Limb (tissue), 2 donors: ENCODE results near the gene ZNF639.
"Not testable (repeated sequence)": the region's sequence is repeated elsewhere in the genome, so short reads cannot be mapped to it uniquely, and the experiment has no call there.

Experiments used
- DNase-seq, 2 donors: peaks; one replicate each; pipeline ENCODE4 v3.0.0-alpha.2; 2016; ENCODE audit errors: extremely low spot score in 2 of 2

ZNF639 gene

GRCh38 chr3:179322286-179323196, at the start of gene ZNF639:
Gene ZNF639, plus strand, starts transcription at chr3:179323031. Its CDS starts 5,263 bp downstream, at chr3:179328294.
- DNase-seq = peak; percentile 88 to 93

DNA sequence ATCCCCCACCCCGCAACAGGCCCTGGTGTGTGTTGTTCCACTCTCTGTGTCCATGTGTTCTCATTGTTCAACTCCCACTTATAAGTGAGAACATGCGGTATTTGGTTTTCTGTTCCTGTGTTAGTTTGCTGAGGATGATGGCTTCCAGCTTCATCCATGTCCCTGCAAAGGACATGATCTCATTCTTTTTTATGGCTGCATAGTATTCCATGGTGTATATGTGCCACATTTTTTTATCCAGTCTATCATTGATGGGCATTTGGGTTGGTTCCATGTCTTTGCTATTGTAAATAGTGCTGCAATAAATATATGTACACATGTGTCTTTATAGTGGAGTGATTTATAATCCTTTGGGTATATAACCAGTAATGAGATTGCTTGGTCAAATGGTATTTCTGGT, 48.4 kb upstream of the ZNF639 start:
- not testable (repeated sequence) for DNase-seq

DNA sequence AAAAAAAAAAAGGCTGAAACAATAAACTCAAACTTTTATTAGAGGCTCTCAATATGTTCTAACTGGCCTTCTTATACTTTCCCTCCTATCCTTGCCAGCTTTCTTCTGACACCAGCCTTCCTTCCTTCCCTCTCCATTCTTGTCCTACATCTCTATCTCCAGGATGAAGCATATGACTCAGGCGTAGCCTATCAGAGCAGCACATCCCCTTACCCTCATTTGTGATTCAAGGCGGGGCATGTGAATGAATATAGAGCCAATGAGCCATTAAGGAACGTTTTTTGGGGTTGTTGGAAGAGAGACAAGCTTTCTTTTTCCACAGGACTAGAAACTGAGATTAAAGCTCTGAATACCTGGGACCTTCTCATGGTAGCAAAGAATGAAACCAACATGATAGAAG, 46.8 kb upstream of the ZNF639 start:
- DNase-seq = no peak

DNA sequence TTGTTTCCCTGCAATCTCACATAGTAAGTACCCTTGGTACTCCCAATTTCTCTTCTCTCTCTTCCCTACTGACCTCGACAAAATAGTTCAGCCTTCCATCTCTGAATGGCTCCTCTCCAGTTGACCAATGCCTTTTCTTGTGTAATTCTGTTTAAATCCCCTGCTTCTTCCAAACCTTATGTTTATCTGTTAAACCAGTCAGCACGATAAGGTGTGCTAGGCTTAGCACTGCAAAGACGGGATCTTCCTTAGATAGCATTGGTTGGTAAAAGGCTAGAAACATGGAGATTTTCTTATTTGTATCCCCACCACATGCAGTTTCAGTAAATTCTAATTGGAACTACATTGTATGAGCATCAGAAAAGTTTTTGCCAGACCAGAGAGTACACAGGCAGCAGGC, 46.1 kb upstream of the ZNF639 start:
- DNase-seq = no peak

DNA sequence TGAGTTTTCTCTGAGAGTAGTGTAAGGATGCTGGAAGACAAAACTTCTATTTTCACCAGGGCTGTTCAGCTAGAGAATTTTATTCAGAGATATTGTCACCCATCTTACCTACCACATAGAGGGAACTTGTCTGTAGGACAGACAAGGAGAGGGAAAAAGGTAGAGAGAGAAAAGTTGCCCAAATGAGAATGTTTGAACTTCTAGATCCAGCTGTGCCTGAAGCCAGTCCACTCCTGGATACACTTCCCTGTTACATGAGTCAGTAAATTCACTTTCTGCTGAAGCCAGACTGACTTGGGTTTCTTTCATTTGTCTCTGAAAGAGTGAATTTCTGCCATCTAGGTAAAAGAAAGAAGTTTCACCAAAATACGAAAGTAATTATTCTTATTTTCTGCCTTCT, 44.7 kb upstream of the ZNF639 start:
- no peak for DNase-seq

GRCh38 chr3:179278932-179279693, 43.7 kb upstream of the ZNF639 start:
- DNase-seq = no peak

GRCh38 chr3:179279837-179280236, 43.0 kb upstream of the ZNF639 start:
- DNase-seq = no peak

DNA sequence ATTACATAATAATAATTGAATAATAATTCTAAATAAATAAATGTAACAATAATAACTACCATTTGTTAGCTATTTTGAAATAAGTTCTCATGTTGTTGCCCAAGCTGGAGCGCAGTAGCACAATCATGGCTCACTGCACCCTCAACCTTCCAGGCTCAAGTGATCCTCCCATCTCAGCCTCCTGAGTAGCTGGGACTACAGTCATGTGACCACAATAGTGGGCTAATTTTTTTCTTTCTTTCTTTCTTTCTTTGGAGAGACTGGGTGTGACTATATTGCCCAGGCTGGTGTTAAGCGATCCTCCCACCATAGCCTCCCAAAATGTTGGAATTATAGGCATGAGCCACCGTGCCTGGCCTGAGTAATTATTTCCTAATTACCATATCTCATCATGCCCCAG, 41.0 kb upstream of the ZNF639 start:
- DNase-seq = no peak

GRCh38 chr3:179286331-179286730, 36.5 kb upstream of the ZNF639 start:
- DNase-seq = no peak

GRCh38 chr3:179288845-179289244, 34.0 kb upstream of the ZNF639 start:
- no peak for DNase-seq

DNA sequence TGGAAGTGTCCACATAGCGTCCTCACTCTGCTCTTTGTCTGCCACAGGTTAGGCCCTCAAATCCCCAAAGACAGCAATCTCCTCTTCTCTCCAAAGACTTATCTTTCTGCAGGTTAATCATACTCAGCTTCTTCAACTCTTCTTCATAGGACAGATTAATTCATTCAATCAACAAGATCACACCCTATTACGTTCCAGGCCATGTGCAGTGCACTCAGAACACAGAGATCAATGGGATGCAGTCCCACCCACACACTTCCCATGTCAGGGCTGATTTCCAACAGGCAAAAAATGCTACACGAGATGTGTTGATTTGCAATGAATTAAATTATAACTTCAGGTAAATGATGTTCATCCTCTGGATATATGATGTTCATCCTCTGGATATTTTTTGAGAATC, 33.5 kb upstream of the ZNF639 start:
- no peak for DNase-seq

GRCh38 chr3:179292450-179292849, 30.4 kb upstream of the ZNF639 start:
- no peak for DNase-seq

GRCh38 chr3:179297971-179298725, 24.7 kb upstream of the ZNF639 start:
- DNase-seq = no peak

DNA sequence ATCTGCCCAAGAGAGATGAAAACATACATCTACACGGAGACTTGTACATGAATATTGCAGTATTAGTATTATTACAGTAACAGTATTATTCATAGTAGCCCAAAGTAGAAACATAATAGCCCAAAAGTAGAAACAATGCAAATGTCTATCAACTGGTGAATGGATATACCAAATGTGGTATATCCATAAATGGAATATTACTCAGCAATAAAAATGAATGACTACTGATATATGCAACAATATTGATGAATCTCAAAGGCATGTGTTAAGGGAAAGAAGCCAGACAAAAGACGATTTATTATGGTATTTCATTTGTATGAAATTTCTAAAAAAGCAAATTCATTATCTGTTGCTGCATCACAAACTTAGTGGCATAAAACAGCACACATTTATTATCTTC, 23.5 kb upstream of the ZNF639 start:
- DNase-seq = no peak

DNA sequence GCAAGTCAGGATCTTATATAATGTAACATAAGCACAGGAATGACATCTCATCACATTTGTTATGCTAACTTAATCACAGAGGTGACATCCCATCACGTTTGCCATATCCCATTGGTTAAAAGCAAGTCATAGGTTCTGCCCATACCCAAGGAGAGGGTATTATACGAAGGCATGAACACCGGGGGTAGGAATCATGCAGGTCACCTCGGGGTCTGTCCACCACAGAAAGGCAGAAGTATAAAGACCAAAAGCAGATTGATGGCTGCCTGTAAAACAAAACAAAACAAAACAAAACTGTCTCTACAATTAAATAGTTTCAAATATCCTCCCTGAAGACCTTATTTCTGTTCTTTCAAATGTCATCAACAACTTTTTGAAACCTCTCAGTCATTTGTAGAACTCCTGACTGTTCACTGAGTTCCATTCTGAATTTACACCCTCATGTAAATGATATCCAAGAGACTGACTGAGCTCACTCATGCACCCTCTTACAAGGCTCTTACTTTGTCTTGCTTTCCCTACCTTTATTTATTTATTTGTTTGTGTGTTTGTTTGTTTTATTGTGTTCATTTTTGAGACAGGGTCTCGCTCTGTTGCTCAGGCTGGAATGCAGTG, 22.7 kb upstream of the ZNF639 start:
- DNase-seq = no peak

DNA sequence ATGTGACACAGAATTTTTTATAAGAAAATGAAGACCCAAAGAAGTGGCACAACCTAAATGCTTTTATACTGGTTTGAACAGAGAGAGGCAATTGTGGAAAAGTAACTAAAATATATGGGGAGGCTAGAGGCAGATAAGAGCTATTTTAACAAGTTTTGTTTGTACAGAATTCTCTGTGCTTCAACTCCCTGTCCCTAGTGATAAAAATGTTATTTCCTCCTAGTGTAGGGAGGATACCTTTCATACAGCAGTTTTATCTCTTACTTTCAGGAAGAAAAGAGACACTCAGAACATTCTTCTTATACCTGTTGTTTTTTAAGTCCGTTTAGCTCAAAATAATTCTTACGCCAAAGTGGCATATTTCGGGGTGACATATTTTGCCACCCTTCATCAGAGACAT, 21.2 kb upstream of the ZNF639 start:
- DNase-seq = no peak

GRCh38 chr3:179302111-179302510, 20.7 kb upstream of the ZNF639 start:
- no peak for DNase-seq

GRCh38 chr3:179304605-179305004, 18.2 kb upstream of the ZNF639 start:
- DNase-seq = no peak

DNA sequence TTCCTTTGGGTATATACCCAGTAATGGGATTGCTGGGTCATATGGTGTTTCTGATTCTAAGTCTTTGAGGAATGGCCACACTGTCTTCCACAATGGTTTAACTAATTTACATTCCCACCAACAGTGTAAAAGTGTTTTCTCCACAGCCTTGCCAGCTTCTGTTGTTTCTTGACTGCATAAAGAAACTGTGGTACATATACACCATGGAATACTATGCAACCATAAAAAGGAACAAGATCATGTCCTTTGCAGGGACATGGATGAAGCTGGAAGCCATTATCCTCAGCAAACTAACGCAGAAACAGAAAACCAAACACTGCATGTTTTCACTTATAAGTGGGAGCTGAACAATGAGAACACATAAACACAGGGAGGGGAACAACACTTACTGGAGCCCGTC, 15.5 kb upstream of the ZNF639 start:
- not testable (repeated sequence) for DNase-seq

DNA sequence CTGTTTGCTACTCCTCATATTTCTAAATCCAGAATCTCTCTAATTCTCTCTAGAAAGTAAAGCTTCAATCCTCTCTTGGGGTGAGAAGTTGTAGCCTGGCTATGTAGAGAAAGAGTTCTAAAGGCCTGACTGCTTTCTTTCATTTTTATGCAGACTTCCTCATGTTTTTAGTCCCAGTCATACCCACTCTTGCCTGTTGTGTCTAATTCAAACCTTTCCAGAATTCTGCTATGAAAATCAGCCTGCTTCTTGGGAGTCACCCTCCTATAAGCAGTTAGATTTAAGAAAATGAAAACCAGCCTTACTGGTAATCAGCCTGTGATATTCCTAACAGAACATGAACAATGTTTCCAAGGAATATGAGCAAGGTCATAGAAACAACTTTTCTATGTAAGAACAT, 14.8 kb upstream of the ZNF639 start:
- no peak for DNase-seq
